Measurements from ENCODE around the gene RGL2. TPM values are rescaled to one million over a fixed set of nuclear protein-coding genes. Genes with fewer than 3 reads are reported as not detected.
"Not testable (repeated sequence)": the region's sequence is repeated elsewhere in the genome, so short reads cannot be mapped to it uniquely, and the experiment has no call there.

The RGL2 gene
- total and polyA plus RNA-seq, 2 of the 13 experiments (the other 11 are each of a cell fraction or from before 2014, with no cell fraction given) = 22.9 to 47.4 TPM

GRCh38 chr6:33275795-33276580 lies 22.8 kb downstream of the RGL2 start:
- in situ Hi-C loops (cut with HindIII; ENCODE audit: extremely low pct_ligation_motif_present, low pct_unique_long_range_greater_than_20kb) = loop anchor here (25.0 kb wide), 1 partner anchor 136 kb away; the partner anchor contains the start of genes CUTA, PHF1 and SYNGAP1
- WGBS (ENCODE audit: low lambda C conversion rate) = 96% methylated on average over 16 of the region's 16 CpGs
- DNase-seq (ENCODE audit: low spot score) = not testable (repeated sequence)

More at GRCh38 chr6:33275795-33276580, 22.8 kb downstream of the RGL2 start:
- H2AFZ ChIP-seq (ENCODE audit: low read length); intact Hi-C loops (cut with micrococcal nuclease; ENCODE audit: unreplicated experiment); FAIRE-seq; H3K27ac ChIP-seq (ENCODE audit: extremely low read length, insufficient read depth, low read length); ATAC-seq; BruUV-seq (replicated peaks); H3K27me3 ChIP-seq (ENCODE audit: control insufficient read depth in 1 of 2, insufficient read depth in 2 of 2, low read length in 2 of 2); H3K4me3 ChIP-seq (replicated peaks in 1 of 3; ENCODE audit: insufficient read depth in 1 of 3, low read depth in 2 of 3, low read length in 3 of 3); H3K9me3 ChIP-seq (ENCODE audit: low read length); H3K9ac ChIP-seq (ENCODE audit: insufficient read depth, low read depth, low read length); H3K4me2 ChIP-seq (ENCODE audit: low read depth, low read length); TF ChIP-seq NONO (IDR thresholded peaks at IDR 0.05): not testable (repeated sequence)
- Histone ChIP-seq H3K36me3 (replicated peaks in 1 of 2; ENCODE audit: control insufficient read depth in 1 of 2, insufficient read depth in 2 of 2, low read length in 2 of 2) (peaks cover 20 to 50% of the 10 kb centered on the region in 2 experiments), H3K79me2 (ENCODE audit: insufficient read depth, low read length) (peaks cover 40% of the 10 kb centered on the region), H4K20me1 (ENCODE audit: insufficient read depth, low read length) (peaks cover 33% of the 10 kb centered on the region), H3K4me1 (ENCODE audit: insufficient read depth, low read length) (peaks cover 32% of the 10 kb centered on the region)
- TF ChIP-seq RBFOX2 (IDR thresholded peaks at IDR 0.05; ENCODE audit: low read depth, low read length) (peak; percentile 60), RBM22 (optimal IDR thresholded peaks at IDR 0.05; ENCODE audit: low read length) (peak; percentile 65), PAF1 (CRISPR knock-in tag; IDR thresholded peaks at IDR 0.05) (peak; percentile 79), POLR2A (IDR thresholded peaks at IDR 0.05; ENCODE audit: insufficient read depth in 1 of 2, low read depth in 2 of 2, low read length in 2 of 2) (peak in 1 of 2 experiments; percentile 40; a peak in 2 of 4 replicates), NONO (CRISPR knock-in tag; conservative IDR thresholded peaks at IDR 0.05) (0 out of 2 replicates have a peak, but pooled peaks have one; percentile 32), MTA1 (CRISPR knock-in tag; IDR thresholded peaks at IDR 0.05; ENCODE audit: borderline replicate concordance) (0 out of 2 replicates have a peak, but pooled peaks have one; percentile 3)
- ChIA-PET POLR2A (interaction anchor here (1.2 to 3.5 kb wide), 7 partner anchors 13 to 77 kb away, joined by 4 to 17 read pairs (median 11); partner anchors contain the start of genes PFDN6, RGL2, WDR46 and ZBTB22), CTCF (ENCODE audit: low intra/inter-chr PET ratio, low total read pairs) (interaction anchor here (1.3 kb wide), 1 partner anchor 131 kb away, joined by 4 read pairs; no protein-coding TSS in a partner anchor)

All from HepG2 (cell line).